Fibroblast of lung (primary cell): ENCODE measurements around the gene PTX4.

Source experiments
- EZH2 ChIP-seq: IDR thresholded peaks from 2 replicates; pipeline ENCODE4 v1.5.1; 2012; ENCODE audit warnings: low read length, control low read depth, mild to moderate bottlenecking; ENCODE audit errors: missing control alignments
- TF ChIP-seq, protein P1 (sequence below), 2 donors: IDR thresholded peaks in 1 of 2; conservative IDR thresholded peaks in 1 of 2; 1 replicate in 1 of 2; 2 replicates in 1 of 2; pipeline ENCODE4 v1.5.1; 2011 to 2012; ENCODE audit warnings: low read length in 2 of 2, control low read depth in 1 of 2, inconsistent platforms in 1 of 2, low read depth in 1 of 2, mild to moderate bottlenecking in 1 of 2

DNA sequence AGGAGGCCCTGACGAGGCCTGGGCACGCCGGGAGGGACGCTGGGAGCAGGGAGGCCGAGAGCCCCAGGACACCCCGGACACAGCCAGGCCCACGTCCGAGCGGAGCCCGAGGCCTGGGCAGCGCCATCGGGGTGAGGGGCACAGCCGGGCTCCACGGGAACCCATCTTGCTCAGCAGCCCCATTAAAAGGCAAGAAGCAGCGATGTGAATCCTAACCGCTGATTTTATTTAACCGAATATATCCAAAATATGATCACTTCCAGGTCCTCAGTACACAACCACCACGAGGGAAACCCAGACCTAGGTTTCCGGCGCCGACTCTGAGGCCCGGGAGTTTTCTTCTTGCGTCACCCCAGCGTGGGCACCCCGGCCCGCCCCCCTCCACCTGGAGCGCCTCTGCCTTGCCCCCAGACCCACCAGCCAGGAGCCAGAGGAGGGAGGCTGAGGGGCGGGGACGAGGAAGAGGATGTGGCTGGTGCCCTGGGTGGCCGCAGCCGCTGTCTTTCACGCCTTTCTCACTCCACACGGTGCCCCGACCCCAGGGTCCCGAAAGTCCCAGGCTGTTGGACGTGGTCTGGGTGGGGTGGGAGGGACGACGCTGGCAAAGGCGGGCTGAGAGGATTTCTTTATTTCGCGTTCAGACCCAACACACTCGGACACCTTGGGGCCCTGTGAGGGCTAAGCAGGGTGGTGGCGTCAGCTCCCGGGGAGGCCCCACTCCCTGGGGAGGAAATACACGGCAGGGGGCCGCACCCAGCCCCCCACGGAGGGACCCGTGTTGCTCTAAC is 43.8 kb downstream of the PTX4 start:
- TF ChIP-seq, protein P1, sequence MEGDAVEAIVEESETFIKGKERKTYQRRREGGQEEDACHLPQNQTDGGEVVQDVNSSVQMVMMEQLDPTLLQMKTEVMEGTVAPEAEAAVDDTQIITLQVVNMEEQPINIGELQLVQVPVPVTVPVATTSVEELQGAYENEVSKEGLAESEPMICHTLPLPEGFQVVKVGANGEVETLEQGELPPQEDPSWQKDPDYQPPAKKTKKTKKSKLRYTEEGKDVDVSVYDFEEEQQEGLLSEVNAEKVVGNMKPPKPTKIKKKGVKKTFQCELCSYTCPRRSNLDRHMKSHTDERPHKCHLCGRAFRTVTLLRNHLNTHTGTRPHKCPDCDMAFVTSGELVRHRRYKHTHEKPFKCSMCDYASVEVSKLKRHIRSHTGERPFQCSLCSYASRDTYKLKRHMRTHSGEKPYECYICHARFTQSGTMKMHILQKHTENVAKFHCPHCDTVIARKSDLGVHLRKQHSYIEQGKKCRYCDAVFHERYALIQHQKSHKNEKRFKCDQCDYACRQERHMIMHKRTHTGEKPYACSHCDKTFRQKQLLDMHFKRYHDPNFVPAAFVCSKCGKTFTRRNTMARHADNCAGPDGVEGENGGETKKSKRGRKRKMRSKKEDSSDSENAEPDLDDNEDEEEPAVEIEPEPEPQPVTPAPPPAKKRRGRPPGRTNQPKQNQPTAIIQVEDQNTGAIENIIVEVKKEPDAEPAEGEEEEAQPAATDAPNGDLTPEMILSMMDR (conservative IDR thresholded peaks at IDR 0.05 in 1 of 2, IDR thresholded peaks at IDR 0.05 in 1 of 2; ENCODE audit: low read depth in 1 of 2, low read length in 2 of 2), result no peak
- no peak for TF ChIP-seq EZH2
